ENCODE data around the gene ZXDB.
"Not testable (repeated sequence)": the region's sequence is repeated elsewhere in the genome, so short reads cannot be mapped to it uniquely, and the experiment has no call there.

Gene ZXDB

GRCh38 chrX:57591284-57592159 is at the start of gene ZXDB:
Gene ZXDB (plus strand): TSS chrX:57592011. CDS start chrX:57592049, 38 bp downstream.
- peak in 8 of 51 donors; percentile 0 to 43 (median 6) for DNase-seq

GRCh38 chrX:57565198-57565597 is 26.6 kb upstream of the ZXDB start:
- no peak for DNase-seq

GRCh38 chrX:57573754-57574153 is 18.1 kb upstream of the ZXDB start:
- DNase-seq: peak in 2 of 51 donors; percentile 0 to 1

- DNase-seq: peak in 1 of 51 donors; percentile 3
Measured at GRCh38 chrX:57582948-57583347, 8.9 kb upstream of the ZXDB start.

GRCh38 chrX:57583477-57583876 is 8.3 kb upstream of the ZXDB start:
- no peak for DNase-seq

GRCh38 chrX:57586360-57586759 is 5.5 kb upstream of the ZXDB start:
- no peak for DNase-seq

GRCh38 chrX:57587062-57587461 is 4.7 kb upstream of the ZXDB start:
- DNase-seq: peak in 1 of 51 donors; percentile 0

GRCh38 chrX:57587607-57588006 is 4.2 kb upstream of the ZXDB start:
- DNase-seq: no peak

- peak in 35 of 51 donors; percentile 1 to 72 (median 31) for DNase-seq
Measured at GRCh38 chrX:57592160-57592893, 516 bp downstream of the ZXDB start.

GRCh38 chrX:57592894-57593215 is 1.0 kb downstream of the ZXDB start:
- peak in 12 of 51 donors; percentile 4 to 46 (median 26) for DNase-seq

- DNase-seq: no peak
Measured at GRCh38 chrX:57595381-57595811, 3.6 kb downstream of the ZXDB start.

- peak in 1 of 51 donors; percentile 3 for DNase-seq
Measured at GRCh38 chrX:57596109-57596508, 4.3 kb downstream of the ZXDB start.

- DNase-seq: no peak
Measured at GRCh38 chrX:57596516-57596915, 4.7 kb downstream of the ZXDB start.

- no peak for DNase-seq
Measured at GRCh38 chrX:57607295-57608187, 15.7 kb downstream of the ZXDB start.

GRCh38 chrX:57613351-57613750 is 21.5 kb downstream of the ZXDB start:
- not testable (repeated sequence) for DNase-seq

GRCh38 chrX:57629438-57629837 is 37.6 kb downstream of the ZXDB start:
- not testable (repeated sequence) for DNase-seq

GRCh38 chrX:57640674-57641016 is 48.8 kb downstream of the ZXDB start:
- DNase-seq: no peak

GRCh38 chrX:57641338-57641737 is 49.5 kb downstream of the ZXDB start:
- DNase-seq: no peak

GRCh38 chrX:57643698-57644097 is 51.9 kb downstream of the ZXDB start:
- no peak for DNase-seq

GRCh38 chrX:57647020-57647419 is 55.2 kb downstream of the ZXDB start:
- no peak for DNase-seq

Measured in hypothalamus (tissue), 51 donors.